H7 (cell line): ENCODE data around the gene IFNA13. TPM values are rescaled to one million over a fixed set of nuclear protein-coding genes. Genes with fewer than 3 reads are reported as not detected.
A peak's percentile ranks its signal among the peaks of the same experiment; 100 is the strongest.
"Not testable (repeated sequence)": the region's sequence is repeated elsewhere in the genome, so short reads cannot be mapped to it uniquely, and the experiment has no call there.

Experiments
- DNase-seq: peaks from one replicate; pipeline ENCODE4 v3.0.0; 2012
- H3K27me3 ChIP-seq: 2 replicates; pipeline ENCODE4 v1.6.0; 2011; ENCODE audit warnings: mild to moderate bottlenecking, low read length; ENCODE audit not compliant: control insufficient read depth, insufficient read depth
- H3K36me3 ChIP-seq: replicated peaks from 2 replicates; pipeline ENCODE4 v1.5.1; 2011; ENCODE audit warnings: low read length; ENCODE audit not compliant: control insufficient read depth, insufficient read depth
- H3K4me3 ChIP-seq: 2 replicates; pipeline ENCODE4 v1.5.1; 2011; ENCODE audit warnings: low read depth, mild to moderate bottlenecking, control low read depth, low read length, moderate library complexity; ENCODE audit not compliant: insufficient read depth
- total RNA-seq: library from RNA; depleted of rRNA; stranded (reverse); fragments of >200 nt; shearing (Covaris generic); gene quantifications from 2 replicates; pipeline ENCODE4 v1.2.3, GENCODE V29; 2014

The IFNA13 gene
- total RNA-seq, 1 experiment from 2014 or later: not detected

DNA sequence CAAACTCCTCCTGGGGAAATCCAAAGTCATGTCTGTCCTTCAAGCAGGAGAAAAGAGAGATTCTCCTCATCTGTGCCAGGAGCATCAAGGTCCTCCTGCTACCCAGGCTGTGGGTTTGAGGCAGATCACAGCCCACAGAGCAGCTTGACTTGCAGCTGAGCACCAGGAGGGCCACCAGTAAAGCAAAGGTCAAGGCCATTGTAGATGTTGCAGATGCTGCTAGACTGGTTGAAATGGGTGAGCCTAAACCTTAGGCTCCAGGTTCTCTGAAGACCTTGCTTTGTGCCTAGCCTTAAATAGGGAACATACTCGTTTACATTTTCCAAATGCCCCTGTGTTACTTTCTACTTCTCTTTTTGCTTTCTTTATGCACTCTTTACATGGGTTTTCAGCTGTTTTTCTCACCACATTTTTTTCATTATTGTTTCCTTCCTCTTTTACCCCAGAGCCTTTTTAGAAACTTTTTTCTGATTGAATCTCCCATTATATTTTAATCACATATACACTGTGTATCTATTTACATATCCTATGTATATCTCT, 17.3 kb upstream of the IFNA13 start, which contains the start of gene IFNA2:
IFNA2 (minus strand) TSS at position 268 of the 540 bp plus-strand sequence; CDS start at position 199, 69 bp downstream.
- H3K4me3 ChIP-seq: no peak within 1 kb of the TSS
- H3K27me3 ChIP-seq: no peaks in the 10 kb centered on the region
- H3K36me3 ChIP-seq: no peaks in the 10 kb centered on the region
- no peak for DNase-seq

DNA sequence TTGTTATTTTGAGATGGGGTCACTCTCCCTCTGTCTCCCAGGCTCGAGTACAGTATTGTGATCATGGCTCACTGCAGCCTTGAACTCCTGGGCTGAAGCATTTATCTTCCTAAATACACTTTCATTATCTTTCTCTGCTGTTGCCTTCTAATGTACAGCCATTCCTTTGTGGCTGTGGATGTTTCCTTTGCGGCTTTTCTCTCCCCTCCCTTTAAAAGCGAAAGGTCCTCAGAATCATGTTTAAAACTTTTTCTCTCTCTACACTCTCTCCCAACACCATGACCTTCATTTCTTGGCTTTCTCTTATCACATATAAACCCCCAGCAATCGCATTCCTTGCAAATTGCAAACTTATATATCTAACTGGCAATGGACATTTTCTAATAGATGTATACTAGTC, 15.8 kb upstream of the IFNA13 start:
- DNase-seq: no peak
- Histone ChIP-seq H3K27me3 (no peaks in the 10 kb centered on the region), H3K4me3 (no peak overlapping the region), H3K36me3 (no peaks in the 10 kb centered on the region)

DNA sequence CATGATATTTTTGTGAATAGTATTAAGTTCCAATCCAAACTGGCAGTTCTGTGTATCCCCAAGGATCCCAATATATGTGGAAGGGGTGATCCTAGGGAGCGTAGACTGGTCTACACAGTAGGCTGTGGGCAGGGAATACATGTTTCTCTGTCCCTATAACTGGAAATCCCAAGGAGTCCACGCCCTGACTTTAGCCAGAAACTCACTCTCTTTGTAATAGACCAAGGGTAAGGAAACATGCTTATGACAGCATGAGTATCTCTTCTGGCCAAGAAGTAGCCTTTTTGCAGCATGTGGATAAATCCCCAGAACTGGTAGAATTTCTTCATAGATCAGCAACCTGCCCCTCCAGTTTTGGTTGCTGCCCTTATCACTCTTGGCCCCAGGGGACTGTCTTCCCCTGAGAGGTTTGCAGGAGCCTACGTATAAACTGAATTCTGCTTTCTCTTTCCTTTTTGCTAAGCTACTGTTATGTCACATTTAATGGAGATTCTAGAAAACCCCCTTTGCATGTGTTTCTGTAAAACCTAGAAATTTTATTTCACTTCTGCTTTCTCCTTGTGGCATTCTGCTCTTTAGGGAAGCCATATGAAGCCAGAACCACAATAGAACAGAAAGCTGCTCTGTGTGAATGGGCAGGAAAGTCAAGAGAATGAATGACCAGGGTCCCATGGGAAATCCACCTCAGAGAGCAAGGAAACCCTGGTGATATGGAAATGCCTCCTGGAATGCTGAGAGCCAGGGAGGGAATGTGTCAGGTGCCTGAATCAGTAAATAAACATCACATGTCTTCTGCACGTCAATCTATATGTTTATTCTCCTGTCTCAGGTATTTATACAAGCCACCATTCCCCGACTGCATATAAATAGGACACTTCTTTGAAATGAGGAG, 13.8 kb upstream of the IFNA13 start:
- Histone ChIP-seq H3K36me3 (no peaks in the 10 kb centered on the region), H3K27me3 (no peaks in the 10 kb centered on the region)
- peak; percentile 16 for DNase-seq

GRCh38 chr9:21371467-21371866, 3.6 kb upstream of the IFNA13 start:
- not testable (repeated sequence) for DNase-seq

More for the DNA sequence above, 13.8 kb upstream of the IFNA13 start:
- no peak overlapping the region for H3K4me3 ChIP-seq

DNA sequence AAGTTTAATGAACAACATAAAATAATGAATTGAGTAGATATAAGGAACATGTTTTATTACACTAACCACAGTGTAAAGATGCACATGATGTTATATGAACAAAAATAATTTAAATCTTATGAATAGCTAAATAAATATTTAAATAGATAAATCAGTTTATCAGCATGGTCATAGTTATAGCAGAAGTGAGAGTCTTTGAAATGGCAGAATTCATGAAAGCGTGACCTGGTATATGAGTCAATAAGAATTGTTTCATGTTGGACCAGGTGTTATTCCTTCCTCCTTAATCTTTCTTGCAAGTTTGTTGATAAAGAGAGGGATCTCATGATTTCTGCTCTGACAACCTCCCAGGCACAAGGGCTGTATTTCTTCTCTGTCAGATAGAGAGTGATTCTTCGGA, 688 bp downstream of the IFNA13 start:
- H3K36me3 ChIP-seq, H3K27me3 ChIP-seq, H3K4me3 ChIP-seq, DNase-seq: not testable (repeated sequence)

More at GRCh38 chr9:21371467-21371866, 3.6 kb upstream of the IFNA13 start:
- H3K4me3 ChIP-seq, H3K27me3 ChIP-seq, H3K36me3 ChIP-seq: not testable (repeated sequence)

GRCh38 chr9:21362287-21362686, 5.6 kb downstream of the IFNA13 start:
- Histone ChIP-seq H3K27me3 (no peaks in the 10 kb centered on the region), H3K36me3 (no peaks in the 10 kb centered on the region), H3K4me3 (no peak overlapping the region)
- DNase-seq: no peak

- Histone ChIP-seq H3K36me3 (no peaks in the 10 kb centered on the region), H3K4me3 (no peak overlapping the region), H3K27me3 (no peaks in the 10 kb centered on the region)
- no peak for DNase-seq
These were observed 10.1 kb downstream of the IFNA13 start for GRCh38 chr9:21357479-21358460.

GRCh38 chr9:21350787-21351186, 17.1 kb downstream of the IFNA13 start, which contains the start of gene IFNA6:
TSS of gene IFNA6 (minus strand) at chr9:21350887. CDS start at chr9:21350887, 0 bp downstream.
- no peaks in the 10 kb centered on the region for H3K36me3 ChIP-seq
- DNase-seq: no peak
- no peak within 1 kb of the TSS for H3K4me3 ChIP-seq
- H3K27me3 ChIP-seq: no peaks in the 10 kb centered on the region

DNA sequence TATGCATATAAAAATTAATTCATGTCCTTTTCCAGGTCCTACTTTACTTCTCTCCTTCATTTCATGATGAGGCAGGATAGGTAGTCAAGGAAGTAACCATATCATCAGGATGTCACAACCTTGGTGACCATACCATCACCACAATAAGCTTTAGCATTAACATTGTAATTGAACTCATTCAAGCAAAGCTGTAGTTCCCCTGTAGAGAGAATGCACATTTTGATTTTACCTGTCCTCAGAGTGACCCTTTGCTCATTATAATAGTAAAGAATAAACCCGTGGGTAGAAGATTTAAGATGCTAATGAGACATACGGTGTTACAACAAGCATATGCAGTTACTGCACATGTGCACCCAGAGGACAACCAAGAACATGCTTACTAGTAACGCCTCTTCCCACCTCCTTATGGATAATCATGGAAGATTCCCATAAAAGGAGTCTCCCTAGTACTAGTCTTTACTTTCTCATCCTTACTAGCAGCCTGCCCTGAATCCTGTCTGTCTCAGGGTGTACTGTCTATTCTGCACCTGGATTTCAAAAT, 19.4 kb downstream of the IFNA13 start:
- Histone ChIP-seq H3K4me3 (no peak overlapping the region), H3K36me3 (no peaks in the 10 kb centered on the region), H3K27me3 (no peaks in the 10 kb centered on the region)
- no peak for DNase-seq

DNA sequence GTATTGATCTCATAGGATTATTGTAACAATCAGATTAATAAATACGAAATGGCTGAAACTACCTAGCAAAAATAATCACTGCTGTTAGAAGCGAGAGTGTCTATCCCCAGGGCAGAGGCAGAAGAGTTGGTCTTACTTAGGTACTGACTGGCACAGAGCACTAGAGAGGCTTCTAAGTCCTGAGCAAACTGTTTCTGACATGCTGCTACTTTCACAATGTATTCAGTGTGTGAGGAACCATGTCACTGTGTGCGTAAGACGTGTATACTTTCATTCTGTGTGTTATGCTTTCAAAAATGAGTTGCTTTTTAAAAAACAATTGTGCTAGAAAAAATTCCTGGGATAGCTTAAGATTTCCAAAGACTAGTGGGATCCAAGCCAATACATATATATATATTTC, 27.1 kb downstream of the IFNA13 start:
- H3K27me3 ChIP-seq: no peaks in the 10 kb centered on the region
- no peak for DNase-seq

DNA sequence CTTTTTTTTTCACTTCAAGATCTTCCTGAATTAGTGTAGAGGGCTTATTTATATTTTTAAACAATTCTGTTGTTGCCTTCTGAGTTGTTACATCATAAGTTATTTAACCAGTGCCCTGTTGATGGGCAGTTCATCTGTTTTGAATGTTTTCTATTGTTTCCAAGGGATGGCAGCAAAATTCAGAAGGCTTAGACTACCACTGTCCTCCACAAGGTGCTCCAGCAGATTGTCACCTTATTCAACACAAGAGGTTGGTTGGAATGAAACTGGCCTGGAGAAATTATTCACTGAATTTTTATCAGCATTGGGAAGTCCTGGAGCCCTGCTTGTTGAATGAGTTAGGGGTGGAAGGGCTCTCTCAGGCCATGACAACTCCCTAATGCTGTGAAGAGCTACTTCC, 31.4 kb downstream of the IFNA13 start:
- no peak overlapping the region for H3K4me3 ChIP-seq
- no peaks in the 10 kb centered on the region for H3K36me3 ChIP-seq
- no peak for DNase-seq
- no peaks in the 10 kb centered on the region for H3K27me3 ChIP-seq

More for the DNA sequence above, 27.1 kb downstream of the IFNA13 start:
- Histone ChIP-seq H3K36me3 (no peaks in the 10 kb centered on the region), H3K4me3 (no peak overlapping the region)

DNA sequence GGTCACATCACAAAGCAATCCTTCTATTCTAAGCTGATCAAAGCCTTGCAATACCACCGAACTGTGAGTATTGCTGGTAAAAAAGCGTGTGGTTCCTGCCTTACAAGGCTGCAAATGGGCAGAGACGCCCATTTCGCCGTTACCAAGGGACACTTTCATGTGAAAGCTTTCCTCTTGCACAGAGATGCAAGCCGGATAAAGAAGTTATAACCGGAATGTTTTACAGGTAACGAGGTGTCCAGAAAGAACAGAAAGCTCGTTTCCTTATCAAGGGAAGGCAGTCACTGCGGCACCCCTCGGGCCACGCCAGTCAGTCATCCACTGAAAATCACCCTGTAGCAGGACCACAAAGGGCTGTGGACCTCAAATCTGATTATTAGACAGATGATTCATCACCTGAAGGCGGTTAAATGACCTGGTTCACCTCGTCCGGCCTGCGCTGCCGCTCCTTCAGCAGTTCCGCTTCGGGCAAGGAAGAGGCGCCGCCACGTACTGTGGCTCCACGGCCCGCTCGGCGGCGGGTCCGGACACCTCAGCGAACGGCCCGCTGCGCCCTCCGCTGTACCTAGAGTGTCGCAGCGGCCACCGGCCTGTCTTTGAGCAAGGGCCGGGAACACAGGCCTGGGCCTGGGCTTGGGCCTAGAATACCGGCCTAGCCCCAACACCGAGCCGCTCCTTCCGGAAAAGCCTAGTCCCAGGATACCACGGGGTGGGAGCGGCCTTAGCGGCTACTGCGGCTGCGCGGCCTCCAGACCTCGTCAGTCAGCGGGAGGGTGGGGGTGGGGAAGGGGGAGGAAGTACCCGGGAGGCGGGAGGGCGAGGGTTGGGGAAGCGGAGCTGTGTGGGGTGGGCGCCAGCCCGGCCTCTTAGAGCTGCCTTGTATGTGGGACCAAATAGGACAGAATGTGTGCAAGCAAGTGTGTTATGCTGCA, 32.9 kb downstream of the IFNA13 start, which contains the start of gene KLHL9:
KLHL9 (minus strand) TSS at position 704 of the 932 bp plus-strand sequence; CDS start at position 159, 545 bp downstream.
- H3K27me3 ChIP-seq: no peaks in the 10 kb centered on the region
- peak within 1 kb of the TSS; percentile 66 for H3K4me3 ChIP-seq
- no peaks in the 10 kb centered on the region for H3K36me3 ChIP-seq
- peak; percentile 92 for DNase-seq

DNA sequence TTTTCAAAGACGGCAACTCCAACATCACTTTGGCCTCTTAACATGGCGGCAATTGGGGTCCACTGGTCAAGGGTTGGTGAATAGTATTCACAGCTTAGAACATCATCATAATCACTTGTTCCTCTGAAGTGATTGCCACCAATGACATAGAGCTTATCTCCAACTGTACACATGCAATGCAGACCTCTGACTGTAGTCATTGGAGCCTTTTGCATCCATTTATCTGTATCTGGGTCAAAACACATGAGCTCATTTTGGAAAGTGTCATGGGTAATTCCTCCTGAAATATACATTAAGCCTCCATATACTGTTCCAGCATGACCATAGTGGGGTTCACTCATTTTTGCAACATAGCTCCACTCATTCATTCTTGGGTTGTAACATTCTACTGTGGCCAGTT, 34.6 kb downstream of the IFNA13 start:
- no peak for DNase-seq
- H3K36me3 ChIP-seq: no peaks in the 10 kb centered on the region
- H3K4me3 ChIP-seq: no peak overlapping the region
- H3K27me3 ChIP-seq: no peaks in the 10 kb centered on the region
